ENCODE results near the gene DNAJC3. TPM values are rescaled to one million over a fixed set of nuclear protein-coding genes. Genes with fewer than 3 reads are reported as not detected.
A peak's percentile ranks its signal among the peaks of the same experiment; 100 is the strongest.

Gene DNAJC3
- total and polyA plus RNA-seq, 2 of the 8 experiments (the other 6 are each of a cell fraction or from before 2014, with no cell fraction given) = 4.3 to 24.1 TPM

- CTCF ChIA-PET (ENCODE audit: partially characterized antibody) = interaction anchor here (1.4 kb wide), 1 partner anchor 46 kb away, joined by 3 read pairs; no protein-coding TSS in a partner anchor
- FAIRE-seq = no peak
- H3K4me2 ChIP-seq (ENCODE audit: insufficient read depth in 1 of 2, low read depth in 2 of 2, low read length in 2 of 2) = no peak overlapping the region
Observed at GRCh38 chr13:95754069-95754468, 77.1 kb downstream of the DNAJC3 start.

More at GRCh38 chr13:95754069-95754468, 77.1 kb downstream of the DNAJC3 start:
- no peak overlapping the region for H3K4ac ChIP-seq (replicated peaks; ENCODE audit: insufficient read length, low read depth, low read length)
- no peak overlapping the region for H3K27ac ChIP-seq (ENCODE audit: low read depth, low read length)
- H2AFZ ChIP-seq (ENCODE audit: low read length) = no peak overlapping the region
- no peaks in the 10 kb centered on the region for H4K20me1 ChIP-seq (replicated peaks in 1 of 2; ENCODE audit: control insufficient read depth in 1 of 2, insufficient read depth in 2 of 2, low read length in 2 of 2)
- no peak overlapping the region for H2BK20ac ChIP-seq (ENCODE audit: low read length)
- H3K18ac ChIP-seq (ENCODE audit: extremely low read depth, low read length) = no peak overlapping the region
- no peaks in the 10 kb centered on the region for H3K4me1 ChIP-seq (replicated peaks in 1 of 4; ENCODE audit: control insufficient read depth in 3 of 4, insufficient read depth in 4 of 4, low read length in 3 of 4)
- no peaks in the 10 kb centered on the region for H3K79me2 ChIP-seq (ENCODE audit: control insufficient read depth in 1 of 2, insufficient read depth in 2 of 2, low read length in 2 of 2)
- H2BK12ac ChIP-seq (ENCODE audit: low read depth, low read length) = no peak overlapping the region
- H4K91ac ChIP-seq (replicated peaks; ENCODE audit: insufficient read length, low read length) = no peak overlapping the region
- H3K23ac ChIP-seq (ENCODE audit: insufficient read length) = no peak overlapping the region
- H3K4me3 ChIP-seq (ENCODE audit: extremely low read depth in 1 of 4, insufficient read depth in 2 of 4, low read depth in 3 of 4, low read length in 4 of 4) = no peak overlapping the region
- TF ChIP-seq PHF8 (conservative IDR thresholded peaks at IDR 0.05; ENCODE audit: low read depth, low read length) (no peak), SIN3A (conservative IDR thresholded peaks at IDR 0.05 in 1 of 2, IDR thresholded peaks at IDR 0.05 in 1 of 2; ENCODE audit: low read depth in 1 of 2, low read length in 2 of 2) (no peak), CTBP2 (IDR thresholded peaks at IDR 0.05; ENCODE audit: borderline replicate concordance, insufficient read depth, insufficient read length, low read length) (no peak), JUND (IDR thresholded peaks at IDR 0.05; ENCODE audit: low read length) (no peak), EGR1 (IDR thresholded peaks at IDR 0.05; ENCODE audit: borderline replicate concordance, low read depth, low read length) (no peak), RBBP5 (IDR thresholded peaks at IDR 0.05; ENCODE audit: borderline replicate concordance, low read depth, low read length) (no peak), E2F6 (IDR thresholded peaks at IDR 0.05) (no peak), CBX5 (IDR thresholded peaks at IDR 0.05; ENCODE audit: low read depth, low read length) (no peak), GABPA (IDR thresholded peaks at IDR 0.05; ENCODE audit: borderline replicate concordance, insufficient read depth, low read length) (no peak)
- TF ChIP-seq, protein P1, sequence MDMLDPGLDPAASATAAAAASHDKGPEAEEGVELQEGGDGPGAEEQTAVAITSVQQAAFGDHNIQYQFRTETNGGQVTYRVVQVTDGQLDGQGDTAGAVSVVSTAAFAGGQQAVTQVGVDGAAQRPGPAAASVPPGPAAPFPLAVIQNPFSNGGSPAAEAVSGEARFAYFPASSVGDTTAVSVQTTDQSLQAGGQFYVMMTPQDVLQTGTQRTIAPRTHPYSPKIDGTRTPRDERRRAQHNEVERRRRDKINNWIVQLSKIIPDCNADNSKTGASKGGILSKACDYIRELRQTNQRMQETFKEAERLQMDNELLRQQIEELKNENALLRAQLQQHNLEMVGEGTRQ (IDR thresholded peaks at IDR 0.05; ENCODE audit: low read length) = no peak
- POLR2A ChIA-PET (ENCODE audit: partially characterized antibody) = no interaction called here
- no peak overlapping the region for H2BK120ac ChIP-seq (replicated peaks; ENCODE audit: low read depth, low read length)
- DNase-seq (ENCODE audit: low read depth in 1 of 2, low spot score in 2 of 2) = no peak
- no peaks in the 10 kb centered on the region for H3K9me3 ChIP-seq (ENCODE audit: insufficient read depth in 2 of 2, low read depth in 1 of 2, low read length in 1 of 2)
- no peak overlapping the region for H2BK15ac ChIP-seq (ENCODE audit: low read length)
- H4K5ac ChIP-seq (ENCODE audit: insufficient read length, low read depth, low read length) = no peak overlapping the region
- H3K36me3 ChIP-seq (ENCODE audit: control insufficient read depth in 2 of 4, insufficient read depth in 4 of 4, low read length in 3 of 4) = no peaks in the 10 kb centered on the region
- no peak overlapping the region for H3K9ac ChIP-seq (replicated peaks in 1 of 4; ENCODE audit: extremely low read depth in 1 of 4, low read depth in 3 of 4, low read length in 3 of 4)
- H2BK5ac ChIP-seq (ENCODE audit: low read depth, low read length) = no peak overlapping the region
- no peaks in the 10 kb centered on the region for H3K27me3 ChIP-seq (replicated peaks in 1 of 4; ENCODE audit: control insufficient read depth in 3 of 4, extremely low read depth in 1 of 4, insufficient read depth in 3 of 4, low read length in 3 of 4)
- H3K56ac ChIP-seq (replicated peaks; ENCODE audit: insufficient read length, low read depth, low read length) = no peak overlapping the region
- no peak overlapping the region for H3K14ac ChIP-seq (ENCODE audit: insufficient read length)
- no peaks in the 10 kb centered on the region for H3K23me2 ChIP-seq (ENCODE audit: low read depth, low read length)
- peak overlapping the region; percentile 75; the same call in 1 of the 2 replicates for H4K8ac ChIP-seq (ENCODE audit: extremely low read depth, insufficient read depth, low read length)
- 91% methylated on average over 4 of the region's 4 CpGs; no CpG with 5 or more reads in 1 of the 2 experiments for WGBS, 2 experiments (ENCODE audit: extremely low coverage in 1 of 2, insufficient coverage in 1 of 2, insufficient read length in 1 of 2, insufficient replicate concordance in 2 of 2, low coverage in 1 of 2, low lambda C conversion rate in 2 of 2, missing lambda C conversion rate in 1 of 2)
- no peaks in the 10 kb centered on the region for H3K79me1 ChIP-seq (ENCODE audit: low read depth, low read length)
- no peak overlapping the region for H2AK5ac ChIP-seq (ENCODE audit: low read depth, low read length)
